ENCODE data around the gene ZSCAN21.

- no peak for TF ChIP-seq TAF1 (IDR thresholded peaks at IDR 0.05; ENCODE audit: borderline replicate concordance, insufficient read depth, low read length)
- no peak for TF ChIP-seq POLR2AphosphoS5 (IDR thresholded peaks at IDR 0.05; ENCODE audit: low read depth, low read length)
- no peak for TF ChIP-seq REST (IDR thresholded peaks at IDR 0.05; ENCODE audit: insufficient read depth in 1 of 2, low read depth in 2 of 2, low read length in 2 of 2)
- no peak for TF ChIP-seq SIN3A (IDR thresholded peaks at IDR 0.05; ENCODE audit: borderline replicate concordance, insufficient read depth, low read length)
Measured at GRCh38 chr7:100000239-100000638, 49.3 kb upstream of the ZSCAN21 start.

Data from PFSK-1 (cell line).